Measurements from ENCODE around the gene INSL4.

The INSL4 gene

DNA sequence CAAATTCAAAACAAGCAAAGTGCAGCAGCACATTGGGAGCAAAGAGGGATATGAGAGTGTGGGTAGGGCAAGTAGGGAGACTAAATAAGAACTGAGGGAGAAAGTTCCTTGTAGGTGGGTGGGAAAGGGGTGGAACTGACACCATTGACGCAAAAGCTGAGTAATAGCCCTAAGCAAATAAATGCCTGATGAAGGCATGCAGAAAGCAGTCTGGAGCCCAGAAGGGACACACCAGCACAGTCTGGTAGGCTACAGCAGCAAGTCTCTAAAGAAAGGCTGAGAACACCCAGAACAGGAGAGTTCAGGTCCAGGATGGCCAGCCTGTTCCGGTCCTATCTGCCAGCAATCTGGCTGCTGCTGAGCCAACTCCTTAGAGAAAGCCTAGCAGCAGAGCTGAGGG, at the start of gene INSL4:
INSL4 (plus strand) TSS at position 208 of the 400 bp plus-strand sequence; CDS start at position 313, 105 bp downstream.
- H3K27ac Mint-ChIP-seq = no peak within 1 kb of the TSS

DNA sequence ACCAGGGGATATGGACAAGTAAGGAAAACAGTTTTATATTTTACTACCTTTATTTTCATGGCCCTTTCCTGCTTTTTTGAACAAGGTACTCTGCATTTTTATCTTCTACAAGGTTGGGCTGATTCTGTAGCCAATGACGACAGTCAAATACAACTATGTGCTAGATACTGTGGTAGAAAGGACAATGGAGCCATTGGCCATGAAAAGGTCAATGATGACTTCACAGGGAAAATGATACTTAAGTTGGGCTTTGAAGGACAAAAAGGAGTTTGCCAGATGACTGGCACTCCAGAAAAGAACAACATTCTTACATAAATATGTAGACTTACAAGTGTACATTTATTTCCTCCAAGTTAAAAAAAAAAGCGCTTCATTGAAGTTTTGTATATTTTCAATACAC, 46.4 kb upstream of the INSL4 start:
- H3K4me1 Mint-ChIP-seq = no peaks in the 10 kb centered on the region
- no peak overlapping the region for H3K4me3 Mint-ChIP-seq
- no peak overlapping the region for H3K27ac Mint-ChIP-seq
- H3K36me3 Mint-ChIP-seq (ENCODE audit: low read depth) = no peaks in the 10 kb centered on the region
- H3K9me3 Mint-ChIP-seq = peaks cover under 1% of the 10 kb centered on the region
- H3K27me3 Mint-ChIP-seq (ENCODE audit: low read depth) = no peaks in the 10 kb centered on the region
- TF ChIP-seq, protein P1, sequence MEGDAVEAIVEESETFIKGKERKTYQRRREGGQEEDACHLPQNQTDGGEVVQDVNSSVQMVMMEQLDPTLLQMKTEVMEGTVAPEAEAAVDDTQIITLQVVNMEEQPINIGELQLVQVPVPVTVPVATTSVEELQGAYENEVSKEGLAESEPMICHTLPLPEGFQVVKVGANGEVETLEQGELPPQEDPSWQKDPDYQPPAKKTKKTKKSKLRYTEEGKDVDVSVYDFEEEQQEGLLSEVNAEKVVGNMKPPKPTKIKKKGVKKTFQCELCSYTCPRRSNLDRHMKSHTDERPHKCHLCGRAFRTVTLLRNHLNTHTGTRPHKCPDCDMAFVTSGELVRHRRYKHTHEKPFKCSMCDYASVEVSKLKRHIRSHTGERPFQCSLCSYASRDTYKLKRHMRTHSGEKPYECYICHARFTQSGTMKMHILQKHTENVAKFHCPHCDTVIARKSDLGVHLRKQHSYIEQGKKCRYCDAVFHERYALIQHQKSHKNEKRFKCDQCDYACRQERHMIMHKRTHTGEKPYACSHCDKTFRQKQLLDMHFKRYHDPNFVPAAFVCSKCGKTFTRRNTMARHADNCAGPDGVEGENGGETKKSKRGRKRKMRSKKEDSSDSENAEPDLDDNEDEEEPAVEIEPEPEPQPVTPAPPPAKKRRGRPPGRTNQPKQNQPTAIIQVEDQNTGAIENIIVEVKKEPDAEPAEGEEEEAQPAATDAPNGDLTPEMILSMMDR (IDR thresholded peaks at IDR 0.05; ENCODE audit: unreplicated experiment in 3 of 3) = no peak

More for the DNA sequence above, at the start of gene INSL4:
- no peak within 1 kb of the TSS for H3K4me3 Mint-ChIP-seq
- peaks cover 3% of the 10 kb centered on the region for H3K27me3 Mint-ChIP-seq (ENCODE audit: low read depth)
- no peaks in the 10 kb centered on the region for H3K4me1 Mint-ChIP-seq
- TF ChIP-seq, protein P1 (IDR thresholded peaks at IDR 0.05; ENCODE audit: unreplicated experiment in 3 of 3) = no peak
- no peaks in the 10 kb centered on the region for H3K36me3 Mint-ChIP-seq (ENCODE audit: low read depth)
- H3K9me3 Mint-ChIP-seq = no peaks in the 10 kb centered on the region

DNA sequence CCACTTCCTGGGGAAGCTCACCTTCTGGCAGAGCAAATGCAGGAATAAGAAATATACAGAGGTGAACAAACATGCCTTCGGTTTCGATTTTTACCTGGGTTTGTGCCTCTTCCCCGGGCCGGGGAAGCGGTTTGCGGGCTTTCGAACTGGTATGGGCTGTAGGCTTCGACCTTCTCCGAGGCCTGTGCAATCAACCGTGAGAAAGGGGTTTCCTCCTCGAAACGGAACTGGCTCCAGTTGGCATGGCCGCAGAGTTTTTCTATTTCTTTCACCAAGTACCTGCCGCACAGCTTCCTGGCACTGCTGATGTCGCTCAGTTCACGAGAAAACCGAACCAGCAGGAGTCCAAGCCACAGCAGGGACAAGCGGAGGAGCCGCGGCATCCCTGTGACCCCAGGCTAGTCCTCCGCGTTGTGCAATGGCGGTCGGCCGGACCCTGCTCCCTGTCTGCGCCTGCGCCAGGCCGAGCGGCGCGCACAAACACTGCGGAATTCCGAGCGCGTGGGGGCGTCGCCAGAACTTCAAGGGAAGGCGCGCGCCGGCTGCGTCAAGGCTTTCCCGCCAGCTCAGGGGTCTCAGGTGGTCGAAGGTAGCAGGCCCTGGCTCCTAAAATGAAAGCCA, 45.9 kb upstream of the INSL4 start, which contains the start of gene INSL6:
INSL6 (minus strand) TSS at position 420 of the 621 bp plus-strand sequence; CDS start at position 383, 37 bp downstream.
- H3K36me3 Mint-ChIP-seq (ENCODE audit: low read depth) = no peaks in the 10 kb centered on the region
- H3K27ac Mint-ChIP-seq = no peak within 1 kb of the TSS
- no peak within 1 kb of the TSS for H3K4me3 Mint-ChIP-seq
- no peaks in the 10 kb centered on the region for H3K4me1 Mint-ChIP-seq
- no peaks in the 10 kb centered on the region for H3K9me3 Mint-ChIP-seq
- TF ChIP-seq, protein P1 (IDR thresholded peaks at IDR 0.05; ENCODE audit: unreplicated experiment in 3 of 3) = no peak
- H3K27me3 Mint-ChIP-seq (ENCODE audit: low read depth) = no peaks in the 10 kb centered on the region

DNA sequence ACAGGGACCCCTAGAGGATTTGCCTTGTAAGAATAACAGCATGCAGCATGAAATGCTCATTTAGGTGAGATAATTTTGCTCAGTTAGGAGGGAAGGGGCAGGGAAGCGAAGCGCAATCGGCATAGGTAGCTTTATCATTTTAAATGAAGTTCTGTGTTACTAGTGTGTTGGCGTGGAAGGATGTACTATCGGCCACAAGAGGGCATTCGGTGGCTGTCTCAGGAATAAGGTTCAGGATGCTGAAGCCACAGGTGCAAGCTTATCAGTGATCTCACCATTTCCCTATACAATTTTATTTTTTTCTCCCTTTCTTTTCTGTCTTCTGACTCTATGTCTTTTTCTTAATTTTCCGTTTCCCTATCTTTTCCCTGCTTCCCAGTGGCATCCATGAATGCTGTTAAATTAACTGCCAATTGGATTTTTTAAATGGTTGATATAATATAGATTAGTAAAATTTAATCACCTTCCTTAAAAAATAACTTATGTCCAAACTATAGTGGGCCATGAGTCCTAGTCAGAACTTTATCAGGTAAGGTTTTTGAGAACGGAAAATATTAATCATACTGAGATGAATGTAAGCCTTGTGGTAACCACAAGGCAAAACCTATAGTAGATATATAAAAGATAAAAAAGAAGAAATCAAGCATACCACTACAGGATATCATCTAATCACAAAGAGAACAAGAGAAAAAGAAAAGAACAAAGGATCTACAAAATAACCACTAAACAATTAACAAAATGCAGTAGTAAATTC, 44.6 kb upstream of the INSL4 start:
- H3K36me3 Mint-ChIP-seq (ENCODE audit: low read depth) = no peaks in the 10 kb centered on the region
- no peaks in the 10 kb centered on the region for H3K4me1 Mint-ChIP-seq
- no peaks in the 10 kb centered on the region for H3K27me3 Mint-ChIP-seq (ENCODE audit: low read depth)
- TF ChIP-seq, protein P1 (IDR thresholded peaks at IDR 0.05; ENCODE audit: unreplicated experiment in 3 of 3) = peak; percentile 69 to 72 (median 72)
- no peak overlapping the region for H3K4me3 Mint-ChIP-seq
- H3K27ac Mint-ChIP-seq = no peak overlapping the region
- no peaks in the 10 kb centered on the region for H3K9me3 Mint-ChIP-seq

DNA sequence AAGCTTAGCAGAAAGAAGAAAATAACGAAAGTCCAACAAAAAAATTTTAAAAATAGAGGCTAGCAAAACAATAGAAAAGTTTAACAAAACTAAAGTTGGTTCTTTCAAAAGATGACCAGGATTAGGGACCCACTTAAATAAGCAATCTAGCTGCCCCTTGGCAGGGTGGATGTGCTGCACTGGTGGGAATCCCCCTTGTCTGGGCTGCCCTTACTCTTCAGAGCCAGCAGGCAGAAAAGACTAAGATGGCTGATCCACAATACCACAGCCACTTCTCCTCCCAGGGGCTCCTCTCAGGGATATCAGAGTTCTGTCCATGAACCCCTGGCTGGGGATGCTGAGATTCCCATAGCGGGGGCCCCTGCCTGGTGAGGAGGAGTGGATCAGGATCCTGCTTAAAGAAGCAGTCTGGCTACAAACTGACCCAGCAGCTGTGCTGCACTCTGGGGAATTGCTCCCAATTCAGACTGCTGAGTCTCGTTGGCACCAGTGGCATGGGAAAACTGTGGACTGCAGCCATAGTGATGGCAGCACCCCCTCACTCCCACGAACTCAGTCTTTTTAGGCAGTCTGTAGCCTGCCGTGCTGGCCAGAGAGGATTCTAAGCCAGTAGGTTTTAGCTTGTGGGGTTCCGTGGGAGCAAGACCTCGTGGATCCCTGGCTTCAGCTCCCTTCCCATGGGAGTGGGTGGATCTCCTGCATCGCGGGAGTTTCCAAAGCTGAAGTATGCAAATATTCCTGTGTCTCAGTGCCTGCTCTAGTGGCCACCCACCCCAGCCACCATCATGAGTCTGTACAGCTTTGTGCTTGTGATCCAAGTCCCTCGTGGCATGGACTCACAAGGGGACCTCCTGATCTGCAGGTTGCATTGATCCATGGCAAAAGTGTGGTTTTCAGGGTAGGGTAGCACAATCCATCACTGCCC, 42.9 kb upstream of the INSL4 start:
- no peaks in the 10 kb centered on the region for H3K4me1 Mint-ChIP-seq
- TF ChIP-seq, protein P1 (IDR thresholded peaks at IDR 0.05; ENCODE audit: unreplicated experiment in 3 of 3) = no peak
- H3K27ac Mint-ChIP-seq = no peak overlapping the region
- no peaks in the 10 kb centered on the region for H3K27me3 Mint-ChIP-seq (ENCODE audit: low read depth)
- H3K36me3 Mint-ChIP-seq (ENCODE audit: low read depth) = no peaks in the 10 kb centered on the region
- H3K4me3 Mint-ChIP-seq = no peak overlapping the region
- no peaks in the 10 kb centered on the region for H3K9me3 Mint-ChIP-seq

Data from nephron (organoid).